NCI-H524 (cell line): ENCODE measurements around the gene ABCC3.
A peak's percentile ranks its signal among the peaks of the same experiment; 100 is the strongest.
"Not testable (repeated sequence)": the region's sequence is repeated elsewhere in the genome, so short reads cannot be mapped to it uniquely, and the experiment has no call there.

Source experiments
- DNase-seq, 2 experiments: peaks; one replicate each; lab custom pipeline; 2025; lab: John Stamatoyannopoulos, UW

Gene ABCC3

GRCh38 chr17:50666316-50666715 is 31.6 kb downstream of the ABCC3 start:
- DNase-seq: no peak

- no peak for DNase-seq
These were observed 32.8 kb downstream of the ABCC3 start for GRCh38 chr17:50667259-50668024.

GRCh38 chr17:50668025-50668837 is 33.5 kb downstream of the ABCC3 start:
- DNase-seq: no peak

GRCh38 chr17:50668838-50669581 is 34.3 kb downstream of the ABCC3 start:
- DNase-seq: no peak

DNA sequence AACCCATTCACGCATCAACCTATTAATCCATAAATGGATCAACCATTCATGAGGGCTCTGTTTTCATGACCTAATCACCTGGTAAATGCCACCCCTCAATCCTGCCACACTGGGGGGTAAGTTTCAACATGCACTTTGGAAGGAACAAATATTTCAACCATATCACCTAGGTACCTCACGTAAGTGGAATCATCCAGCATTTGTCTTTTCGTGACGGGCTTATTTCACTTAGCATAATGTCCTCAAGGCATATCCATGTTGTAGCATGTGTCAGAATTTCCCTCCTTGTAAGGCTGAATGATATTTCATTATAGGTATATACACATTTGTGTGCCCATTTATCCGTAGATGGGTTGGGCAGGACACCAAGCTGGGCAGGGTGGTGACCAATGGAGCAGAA is 37.4 kb downstream of the ABCC3 start:
- no peak for DNase-seq

- no peak for DNase-seq
These were observed 38.3 kb downstream of the ABCC3 start for GRCh38 chr17:50672831-50673551.

GRCh38 chr17:50675190-50675589 is 40.5 kb downstream of the ABCC3 start:
- peak in 1 of 2 experiments; percentile 30 for DNase-seq

DNA sequence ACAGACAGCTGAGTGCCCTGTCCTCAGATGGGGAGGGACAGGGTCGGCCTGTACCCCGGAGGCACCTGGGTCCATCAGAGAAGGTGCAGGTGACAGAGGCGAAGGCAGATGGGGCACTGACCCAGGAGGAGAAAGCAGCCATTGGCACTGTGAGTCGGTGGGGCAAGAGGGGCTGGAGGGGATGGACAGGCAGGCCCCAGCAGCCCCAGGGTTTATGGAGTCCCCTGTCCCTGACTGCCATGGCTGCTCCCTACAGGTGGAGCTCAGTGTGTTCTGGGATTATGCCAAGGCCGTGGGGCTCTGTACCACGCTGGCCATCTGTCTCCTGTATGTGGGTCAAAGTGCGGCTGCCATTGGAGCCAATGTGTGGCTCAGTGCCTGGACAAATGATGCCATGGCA is 40.9 kb downstream of the ABCC3 start:
- DNase-seq: peak; percentile 39 to 65

GRCh38 chr17:50676065-50676975 is 41.6 kb downstream of the ABCC3 start:
- no peak for DNase-seq

DNA sequence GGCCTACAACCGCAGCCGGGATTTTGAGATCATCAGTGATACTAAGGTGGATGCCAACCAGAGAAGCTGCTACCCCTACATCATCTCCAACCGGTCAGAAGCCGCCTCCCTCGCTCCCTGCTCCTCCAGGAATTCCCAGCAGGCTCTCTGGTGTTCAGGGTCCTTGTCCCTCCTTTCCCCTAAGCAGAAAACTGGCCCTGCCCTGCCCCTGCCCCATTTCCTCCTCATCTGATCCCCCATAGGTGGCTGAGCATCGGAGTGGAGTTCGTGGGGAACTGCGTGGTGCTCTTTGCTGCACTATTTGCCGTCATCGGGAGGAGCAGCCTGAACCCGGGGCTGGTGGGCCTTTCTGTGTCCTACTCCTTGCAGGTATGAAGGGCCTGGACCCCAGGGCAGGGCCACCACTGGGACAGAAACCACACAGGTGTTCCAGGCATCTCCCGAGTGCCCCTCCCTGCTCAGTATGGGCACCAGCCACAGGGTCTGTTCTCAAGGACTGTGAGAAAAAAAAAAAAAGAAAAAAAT is 43.2 kb downstream of the ABCC3 start:
- no peak for DNase-seq

DNA sequence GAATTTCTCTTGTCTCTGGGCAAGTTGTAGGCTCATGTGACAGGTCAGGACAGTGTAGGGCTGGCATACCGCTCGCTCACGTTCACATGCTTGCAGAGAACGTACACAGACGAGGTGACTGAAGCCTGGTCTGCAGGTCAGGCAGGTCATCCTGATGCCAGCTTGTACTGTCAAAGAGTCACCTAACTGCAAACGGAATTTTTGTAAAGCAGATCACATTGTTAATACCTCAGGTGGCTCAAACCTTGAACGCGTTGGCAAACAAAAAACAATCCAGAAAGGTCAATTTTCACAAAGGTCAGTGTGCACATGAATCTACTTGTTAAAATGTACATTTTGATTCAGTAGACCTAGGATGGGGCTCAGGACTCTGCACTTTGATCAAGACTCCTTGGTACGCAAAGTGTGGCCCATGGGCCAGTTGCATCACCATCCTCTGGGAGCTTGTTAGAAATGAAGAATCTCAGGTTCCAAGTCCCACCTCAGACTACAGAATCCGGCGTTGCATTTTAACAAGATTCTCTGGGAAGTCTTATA is 44.4 kb downstream of the ABCC3 start:
- no peak for DNase-seq

DNA sequence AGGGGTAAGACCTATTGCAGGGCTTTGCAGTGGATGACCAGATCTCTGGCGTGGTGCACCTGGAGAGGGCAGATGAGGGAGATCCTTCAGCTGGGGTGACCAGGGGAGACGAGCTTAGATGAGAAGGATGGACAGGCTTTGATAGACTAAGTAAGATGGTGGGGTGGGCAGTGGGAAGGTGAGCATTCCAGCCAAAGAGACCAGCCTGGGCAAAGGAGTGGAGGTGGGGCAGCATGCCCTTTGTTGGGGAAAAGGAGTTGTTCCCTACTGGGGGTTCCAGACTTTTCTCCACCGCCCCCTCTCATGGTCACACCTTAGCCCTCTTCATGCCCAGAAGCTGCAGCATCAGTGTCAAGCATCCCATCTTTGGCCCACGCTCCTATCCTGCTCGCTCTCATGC is 45.4 kb downstream of the ABCC3 start:
- DNase-seq: no peak

DNA sequence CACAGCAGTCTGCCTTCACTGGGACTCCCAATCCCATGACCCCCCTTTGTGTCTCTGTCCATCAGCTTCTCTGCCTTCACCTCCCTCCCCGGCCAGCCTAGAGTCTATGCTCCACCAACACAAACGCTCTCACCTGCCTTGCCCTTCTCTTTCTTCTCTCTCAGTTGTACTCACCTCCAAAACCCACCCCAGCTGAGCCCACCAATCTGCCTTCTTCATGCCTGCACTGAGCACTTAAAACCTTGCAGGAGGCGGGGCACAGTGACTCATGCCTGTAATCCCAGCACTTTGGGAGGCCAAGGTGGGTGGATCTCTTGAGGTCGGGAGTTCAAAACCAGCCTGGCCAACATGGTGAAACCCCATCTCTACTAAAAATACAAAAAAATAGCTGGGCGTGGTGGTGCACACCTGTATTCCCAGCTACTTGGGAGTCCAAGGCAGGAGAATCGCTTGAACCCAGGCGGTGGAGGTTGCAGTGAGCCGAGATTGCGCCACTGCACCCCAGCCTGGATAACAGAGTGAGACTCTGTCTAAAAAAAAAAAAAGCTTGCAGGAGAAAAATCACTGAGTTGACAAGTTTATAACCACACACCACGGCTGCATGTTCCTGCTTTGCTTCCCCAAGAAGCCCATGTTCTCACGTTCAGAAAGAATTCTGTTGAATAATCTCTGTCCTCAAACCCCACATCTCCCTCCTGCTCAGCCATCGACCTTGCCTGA is 46.0 kb downstream of the ABCC3 start:
- not testable (repeated sequence) for DNase-seq

- peak; percentile 49 to 74 for DNase-seq
These were observed 46.9 kb downstream of the ABCC3 start for GRCh38 chr17:50681263-50682200.

DNA sequence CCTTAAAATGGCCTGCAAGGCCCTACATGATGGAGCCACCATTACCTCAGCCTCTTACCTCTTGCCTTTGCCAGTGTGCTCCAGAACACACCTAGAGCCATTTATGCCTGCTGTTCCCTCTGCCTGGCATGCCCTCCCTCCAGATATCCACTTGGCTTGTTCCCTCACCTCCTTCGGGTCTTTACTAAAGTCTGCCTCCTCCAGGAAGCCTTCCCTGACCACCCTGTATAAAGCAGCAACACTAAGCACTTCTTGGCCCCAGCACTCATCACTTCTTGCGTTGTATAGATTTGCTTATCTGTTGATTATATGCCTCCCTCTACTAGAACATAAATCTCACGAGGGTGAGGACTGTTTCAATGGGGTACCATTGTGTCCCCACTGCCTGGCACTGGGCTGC is 47.8 kb downstream of the ABCC3 start:
- no peak for DNase-seq

DNA sequence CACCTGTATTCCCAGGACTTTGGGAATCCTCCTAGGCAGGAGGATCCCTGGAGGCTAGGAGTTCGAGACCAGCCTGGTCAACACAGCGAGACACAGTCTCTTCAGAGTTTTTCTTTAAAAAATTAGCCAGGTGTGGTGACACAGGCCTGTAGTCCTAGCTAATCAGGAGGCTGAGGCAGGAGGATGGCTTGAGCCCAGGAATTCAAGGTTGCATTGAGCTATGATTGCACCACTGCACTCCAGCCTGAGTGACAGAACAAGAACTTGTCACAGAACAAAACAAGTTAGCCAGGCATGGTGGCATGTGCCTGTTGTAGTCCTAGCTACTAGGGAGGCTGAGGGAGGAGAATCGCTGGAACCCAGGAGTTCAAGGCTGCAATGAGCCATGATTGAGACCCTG is 48.3 kb downstream of the ABCC3 start:
- no peak for DNase-seq

GRCh38 chr17:50683434-50684287 is 49.0 kb downstream of the ABCC3 start:
- DNase-seq: no peak

DNA sequence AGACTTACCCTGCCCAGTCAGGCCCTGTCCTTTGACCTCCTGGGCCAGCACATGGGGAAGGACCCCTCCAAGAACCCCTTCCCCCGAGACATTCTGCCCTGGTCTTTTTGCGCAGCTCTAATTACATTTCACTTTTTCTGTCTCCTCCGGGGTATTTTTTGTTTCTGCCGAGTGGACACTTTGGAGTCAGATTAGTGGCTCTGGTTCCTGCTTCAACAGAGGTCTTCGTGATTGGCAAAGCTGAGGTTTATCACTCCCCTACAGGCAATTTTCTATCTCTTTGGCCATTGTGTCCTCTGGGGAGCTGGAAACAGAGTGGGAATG is 49.6 kb downstream of the ABCC3 start:
- DNase-seq: no peak
